Fibroblast of lung (primary cell): Measurements from ENCODE around the gene TRIM14. TPM values are rescaled to one million over a fixed set of nuclear protein-coding genes. Genes with fewer than 3 reads are reported as not detected.

Experiments
- DNase-seq, 2 donors: peaks; one replicate each; pipeline versions ENCODE4 v3.0.0 to v3.0.0-alpha.2; 2010; ENCODE audit warnings: low read depth in 2 of 2
- H2AFZ ChIP-seq: 2 replicates; pipeline ENCODE4 v1.5.1; 2012; ENCODE audit warnings: low read length, control low read depth, inconsistent platforms
- H3K27ac ChIP-seq: 2 replicates; pipeline ENCODE4 v1.5.1; 2011; ENCODE audit warnings: low read length, control low read depth; ENCODE audit not compliant: insufficient read depth
- H3K27me3 ChIP-seq: 2 replicates; pipeline ENCODE4 v1.5.1; 2011; ENCODE audit warnings: mild to moderate bottlenecking, low read length; ENCODE audit not compliant: control insufficient read depth, insufficient read depth
- H3K36me3 ChIP-seq: 2 replicates; pipeline ENCODE4 v1.5.1; 2011; ENCODE audit warnings: low read length; ENCODE audit not compliant: control insufficient read depth, insufficient read depth
- H3K4me1 ChIP-seq: 2 replicates; pipeline ENCODE4 v1.5.1; 2011; ENCODE audit warnings: low read length; ENCODE audit not compliant: control insufficient read depth, insufficient read depth; ENCODE audit errors: extremely low read depth
- H3K4me2 ChIP-seq: 2 replicates; pipeline ENCODE4 v1.5.1; 2011; ENCODE audit warnings: low read length, control low read depth; ENCODE audit not compliant: insufficient read depth; ENCODE audit errors: extremely low read depth
- H3K4me3 ChIP-seq, 4 experiments: fragments of 200-600 bp in 1 of 4; sonication (generic) in 1 of 4; replicated peaks in 1 of 4; 2 replicates each; pipeline ENCODE4 v1.5.1; 2011 to 2016; ENCODE audit warnings: low read length in 4 of 4, low read depth in 3 of 4, mild to moderate bottlenecking in 3 of 4, control low read depth in 2 of 4, inconsistent platforms in 1 of 4, mixed read lengths in 1 of 4; ENCODE audit not compliant: insufficient read depth in 1 of 4; ENCODE audit errors: control extremely low read depth in 1 of 4
- H3K79me2 ChIP-seq: 2 replicates; pipeline ENCODE4 v1.5.1; 2012; ENCODE audit warnings: mild to moderate bottlenecking, low read length, inconsistent platforms; ENCODE audit not compliant: control insufficient read depth, insufficient read depth
- H3K9ac ChIP-seq: 2 replicates; pipeline ENCODE4 v1.5.1; 2011; ENCODE audit warnings: mild to moderate bottlenecking, low read length, control low read depth; ENCODE audit not compliant: insufficient read depth
- H3K9me3 ChIP-seq: 2 replicates; pipeline ENCODE4 v1.5.1; 2012; ENCODE audit warnings: low read depth, low read length; ENCODE audit not compliant: control insufficient read depth, insufficient read depth
- H4K20me1 ChIP-seq: 2 replicates; pipeline ENCODE4 v1.5.1; 2011; ENCODE audit warnings: low read length; ENCODE audit not compliant: control insufficient read depth, insufficient read depth; ENCODE audit errors: extremely low read depth
- CTCF ChIP-seq, 2 donors: IDR thresholded peaks in 1 of 2; conservative IDR thresholded peaks in 1 of 2; 1 replicate in 1 of 2; 2 replicates in 1 of 2; pipeline ENCODE4 v1.5.1; 2011 to 2012; ENCODE audit warnings: low read length in 2 of 2, control low read depth in 1 of 2, inconsistent platforms in 1 of 2, low read depth in 1 of 2, mild to moderate bottlenecking in 1 of 2
- EZH2 ChIP-seq: IDR thresholded peaks from 2 replicates; pipeline ENCODE4 v1.5.1; 2012; ENCODE audit warnings: low read length, control low read depth, mild to moderate bottlenecking; ENCODE audit errors: missing control alignments
- polyA plus RNA-seq, 2 donors: library from polyadenylated mRNA; depleted of rRNA in 1 of 2; stranded (reverse) in 1 of 2; unstranded in 1 of 2; fragments of >200 nt; gene quantifications; 2 replicates each; pipeline ENCODE4 v1.2.1, GENCODE V29; 2011 to 2012; ENCODE audit warnings: missing spikeins in 1 of 2
- total RNA-seq: library from RNA; depleted of rRNA; stranded (reverse); fragments of >200 nt; gene quantifications from 2 replicates; pipeline ENCODE4 v1.2.1, GENCODE V29; 2014

Gene TRIM14
- total and polyA plus RNA-seq, 2 donors (not counting 1 experiment from before 2014, with no cell fraction given): 7.8 to 8.6 TPM

GRCh38 chr9:98142182-98142907 is 23.3 kb upstream of the TRIM14 start:
- H3K27ac ChIP-seq: no peak overlapping the region
- H3K4me2 ChIP-seq: no peak overlapping the region
- peaks cover 3% of the 10 kb centered on the region for H3K27me3 ChIP-seq
- H3K36me3 ChIP-seq: no peaks in the 10 kb centered on the region
- no peaks in the 10 kb centered on the region for H3K9me3 ChIP-seq
- no peak overlapping the region for H2AFZ ChIP-seq
- H3K4me1 ChIP-seq: no peaks in the 10 kb centered on the region
- H3K4me3 ChIP-seq: no peak overlapping the region
- no peak for DNase-seq
- TF ChIP-seq CTCF (conservative IDR thresholded peaks at IDR 0.05 in 1 of 2, IDR thresholded peaks at IDR 0.05 in 1 of 2; ENCODE audit: low read depth in 1 of 2, low read length in 2 of 2) (no peak), EZH2 (no peak)
- H4K20me1 ChIP-seq: no peaks in the 10 kb centered on the region
- no peaks in the 10 kb centered on the region for H3K79me2 ChIP-seq
- H3K9ac ChIP-seq: no peak overlapping the region

GRCh38 chr9:98140503-98140902 is 21.5 kb upstream of the TRIM14 start:
- peaks cover 6% of the 10 kb centered on the region for H3K27me3 ChIP-seq
- H3K9ac ChIP-seq: no peak overlapping the region
- H3K4me3 ChIP-seq: no peak overlapping the region
- no peaks in the 10 kb centered on the region for H4K20me1 ChIP-seq
- H3K4me2 ChIP-seq: no peak overlapping the region
- H3K27ac ChIP-seq: no peak overlapping the region
- H3K4me1 ChIP-seq: no peaks in the 10 kb centered on the region
- H3K36me3 ChIP-seq: no peaks in the 10 kb centered on the region
- TF ChIP-seq EZH2 (no peak), CTCF (conservative IDR thresholded peaks at IDR 0.05 in 1 of 2, IDR thresholded peaks at IDR 0.05 in 1 of 2; ENCODE audit: low read depth in 1 of 2, low read length in 2 of 2) (no peak)
- no peaks in the 10 kb centered on the region for H3K79me2 ChIP-seq
- no peak for DNase-seq
- H2AFZ ChIP-seq: no peak overlapping the region
- no peaks in the 10 kb centered on the region for H3K9me3 ChIP-seq

GRCh38 chr9:98136489-98136888 is 17.5 kb upstream of the TRIM14 start:
- Histone ChIP-seq H3K27ac (no peak overlapping the region), H3K36me3 (no peaks in the 10 kb centered on the region), H3K9me3 (no peaks in the 10 kb centered on the region), H3K4me3 (no peak overlapping the region), H3K9ac (no peak overlapping the region), H3K4me2 (no peak overlapping the region), H3K27me3 (peaks cover 19% of the 10 kb centered on the region), H3K4me1 (no peaks in the 10 kb centered on the region), H3K79me2 (no peaks in the 10 kb centered on the region), H2AFZ (no peak overlapping the region), H4K20me1 (no peaks in the 10 kb centered on the region)
- no peak for DNase-seq
- TF ChIP-seq CTCF (conservative IDR thresholded peaks at IDR 0.05 in 1 of 2, IDR thresholded peaks at IDR 0.05 in 1 of 2; ENCODE audit: low read depth in 1 of 2, low read length in 2 of 2) (no peak), EZH2 (no peak)
